HEK293T (cell line): ENCODE results near the gene EMX1.

Experiments
- FOXA1 ChIP-seq: fragments of 450-650 bp; IDR thresholded peaks from 2 replicates; pipeline ENCODE4 v1.6.1; 2016; ENCODE audit warnings: mild to moderate bottlenecking
- ZNF384 ChIP-seq: fragments of 450-650 bp; IDR thresholded peaks from 2 replicates; pipeline ENCODE4 v1.6.1; 2016

- no peak for TF ChIP-seq FOXA1
- no peak for TF ChIP-seq ZNF384
Observed at GRCh38 chr2:72923833-72924352, 6.6 kb downstream of the EMX1 start.
